ENCODE results near the gene HOOK1.

DNA sequence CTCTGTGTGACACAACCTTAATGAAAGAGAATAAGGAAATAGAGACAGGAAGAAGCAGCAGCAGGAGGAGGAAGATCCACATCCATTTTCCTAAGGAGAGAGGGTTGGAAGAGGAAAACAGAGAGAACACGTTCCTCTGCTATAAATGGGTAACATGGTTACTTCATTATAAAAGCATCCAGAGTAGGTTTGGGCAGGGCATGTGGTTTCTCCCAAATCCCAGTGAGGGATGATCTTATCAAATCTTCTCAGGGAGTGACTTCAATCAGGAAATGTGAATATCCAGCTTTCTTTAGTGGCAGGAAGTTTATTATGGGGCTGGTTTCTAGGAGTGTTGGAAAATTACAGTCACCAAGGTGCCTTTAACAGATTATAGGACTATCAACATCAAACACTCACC, 100.8 kb downstream of the HOOK1 start:
- TF ChIP-seq EZH2 (IDR thresholded peaks at IDR 0.05) (no peak), POLR2AphosphoS5 (IDR thresholded peaks at IDR 0.05; ENCODE audit: borderline replicate concordance, low read depth, low read length) (no peak), FOXP2 (optimal IDR thresholded peaks at IDR 0.05; ENCODE audit: control extremely low read depth, extremely low read length, insufficient read depth) (no peak)
